Epithelial cell of proximal tubule (primary cell): ENCODE measurements around the gene RGR. TPM values are rescaled to one million over a fixed set of nuclear protein-coding genes. Genes with fewer than 3 reads are reported as not detected.

Source experiments
- DNase-seq: peaks from one replicate; pipeline ENCODE4 v3.0.0-alpha.2; 2011; ENCODE audit warnings: low read depth
- H3K4me3 ChIP-seq: 2 replicates; pipeline ENCODE4 v1.5.1; 2011; ENCODE audit warnings: low read depth, mild to moderate bottlenecking, low read length
- total RNA-seq: library from RNA; depleted of rRNA; stranded (reverse); fragments of >200 nt; gene quantifications from 2 replicates; pipeline ENCODE4 v1.2.3, GENCODE V29; 2015
- TF ChIP-seq, protein P1 (sequence below): conservative IDR thresholded peaks from 2 replicates; pipeline ENCODE4 v1.5.1; 2012; ENCODE audit warnings: low read depth, mild to moderate bottlenecking, low read length

The RGR gene
- total RNA-seq, 1 donor from 2014 or later = not detected

DNA sequence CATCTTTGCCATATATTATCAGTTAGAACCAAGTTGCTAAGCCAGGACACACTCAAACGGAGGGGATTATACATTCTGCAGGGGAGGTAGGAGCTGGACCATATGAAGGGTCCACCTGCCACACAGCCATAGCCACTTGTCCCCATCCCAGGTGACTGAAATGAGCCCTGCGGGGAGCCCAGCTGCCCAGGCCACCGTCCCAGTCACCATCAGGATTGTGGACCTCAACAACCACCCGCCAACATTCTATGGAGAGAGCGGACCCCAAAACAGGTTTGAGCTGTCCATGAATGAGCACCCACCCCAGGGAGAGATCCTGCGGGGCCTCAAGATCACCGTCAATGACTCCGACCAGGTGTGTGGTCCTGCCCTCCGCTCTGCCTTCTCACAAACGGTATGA is 36.8 kb upstream of the RGR start:
- DNase-seq = no peak
- TF ChIP-seq, protein P1, sequence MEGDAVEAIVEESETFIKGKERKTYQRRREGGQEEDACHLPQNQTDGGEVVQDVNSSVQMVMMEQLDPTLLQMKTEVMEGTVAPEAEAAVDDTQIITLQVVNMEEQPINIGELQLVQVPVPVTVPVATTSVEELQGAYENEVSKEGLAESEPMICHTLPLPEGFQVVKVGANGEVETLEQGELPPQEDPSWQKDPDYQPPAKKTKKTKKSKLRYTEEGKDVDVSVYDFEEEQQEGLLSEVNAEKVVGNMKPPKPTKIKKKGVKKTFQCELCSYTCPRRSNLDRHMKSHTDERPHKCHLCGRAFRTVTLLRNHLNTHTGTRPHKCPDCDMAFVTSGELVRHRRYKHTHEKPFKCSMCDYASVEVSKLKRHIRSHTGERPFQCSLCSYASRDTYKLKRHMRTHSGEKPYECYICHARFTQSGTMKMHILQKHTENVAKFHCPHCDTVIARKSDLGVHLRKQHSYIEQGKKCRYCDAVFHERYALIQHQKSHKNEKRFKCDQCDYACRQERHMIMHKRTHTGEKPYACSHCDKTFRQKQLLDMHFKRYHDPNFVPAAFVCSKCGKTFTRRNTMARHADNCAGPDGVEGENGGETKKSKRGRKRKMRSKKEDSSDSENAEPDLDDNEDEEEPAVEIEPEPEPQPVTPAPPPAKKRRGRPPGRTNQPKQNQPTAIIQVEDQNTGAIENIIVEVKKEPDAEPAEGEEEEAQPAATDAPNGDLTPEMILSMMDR = no peak
- H3K4me3 ChIP-seq = no peak overlapping the region

GRCh38 chr10:84211566-84211965 is 33.3 kb upstream of the RGR start:
- TF ChIP-seq, protein P1 = no peak
- no peak overlapping the region for H3K4me3 ChIP-seq
- DNase-seq = no peak

DNA sequence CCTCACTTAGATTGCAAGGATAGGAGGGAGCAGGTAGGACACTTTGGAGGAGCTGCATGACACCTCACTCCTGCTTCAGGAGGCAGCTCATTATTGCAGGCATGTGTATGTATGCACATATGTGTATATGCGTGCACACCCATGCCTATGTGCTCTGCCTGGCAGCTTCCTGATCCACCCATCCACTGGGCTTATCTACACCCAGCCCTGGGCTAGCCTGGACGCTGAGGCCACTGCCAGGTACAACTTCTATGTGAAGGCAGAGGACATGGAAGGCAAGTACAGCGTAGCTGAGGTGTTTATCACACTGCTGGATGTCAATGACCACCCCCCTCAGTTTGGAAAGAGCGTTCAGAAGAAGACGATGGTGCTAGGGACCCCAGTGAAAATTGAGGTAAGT is 32.8 kb upstream of the RGR start:
- TF ChIP-seq, protein P1 = no peak

DNA sequence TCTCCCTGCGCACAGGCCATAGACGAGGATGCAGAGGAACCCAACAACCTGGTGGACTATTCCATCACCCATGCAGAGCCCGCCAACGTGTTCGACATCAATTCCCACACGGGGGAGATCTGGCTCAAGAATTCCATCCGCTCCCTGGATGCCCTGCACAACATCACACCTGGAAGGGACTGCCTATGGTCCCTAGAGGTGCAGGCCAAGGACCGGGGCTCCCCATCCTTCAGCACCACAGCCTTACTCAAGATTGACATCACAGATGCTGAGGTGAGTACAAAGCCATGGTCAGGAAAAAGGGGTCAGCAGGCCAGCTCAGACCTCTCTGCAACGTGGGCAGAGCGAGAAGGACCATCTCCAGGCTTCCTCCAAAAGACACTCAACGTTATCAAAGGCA is 31.8 kb upstream of the RGR start:
- no peak for DNase-seq
- no peak overlapping the region for H3K4me3 ChIP-seq
- TF ChIP-seq, protein P1 = no peak

More for the DNA sequence above, 32.8 kb upstream of the RGR start:
- DNase-seq = no peak
- no peak overlapping the region for H3K4me3 ChIP-seq

GRCh38 chr10:84214046-84214572 is 30.7 kb upstream of the RGR start:
- no peak for DNase-seq
- no peak overlapping the region for H3K4me3 ChIP-seq
- TF ChIP-seq, protein P1 = no peak

- no peak overlapping the region for H3K4me3 ChIP-seq
- TF ChIP-seq, protein P1 = peak; percentile 77
- DNase-seq = no peak
Measured at GRCh38 chr10:84214612-84215235, 30.1 kb upstream of the RGR start.

- DNase-seq = no peak
- H3K4me3 ChIP-seq = no peak overlapping the region
- TF ChIP-seq, protein P1 = no peak
Measured at GRCh38 chr10:84216834-84217233, 28.0 kb upstream of the RGR start.
